Measurements from ENCODE around the gene CFAP61.
A peak's percentile ranks its signal among the peaks of the same experiment; 100 is the strongest.

The CFAP61 gene

DNA sequence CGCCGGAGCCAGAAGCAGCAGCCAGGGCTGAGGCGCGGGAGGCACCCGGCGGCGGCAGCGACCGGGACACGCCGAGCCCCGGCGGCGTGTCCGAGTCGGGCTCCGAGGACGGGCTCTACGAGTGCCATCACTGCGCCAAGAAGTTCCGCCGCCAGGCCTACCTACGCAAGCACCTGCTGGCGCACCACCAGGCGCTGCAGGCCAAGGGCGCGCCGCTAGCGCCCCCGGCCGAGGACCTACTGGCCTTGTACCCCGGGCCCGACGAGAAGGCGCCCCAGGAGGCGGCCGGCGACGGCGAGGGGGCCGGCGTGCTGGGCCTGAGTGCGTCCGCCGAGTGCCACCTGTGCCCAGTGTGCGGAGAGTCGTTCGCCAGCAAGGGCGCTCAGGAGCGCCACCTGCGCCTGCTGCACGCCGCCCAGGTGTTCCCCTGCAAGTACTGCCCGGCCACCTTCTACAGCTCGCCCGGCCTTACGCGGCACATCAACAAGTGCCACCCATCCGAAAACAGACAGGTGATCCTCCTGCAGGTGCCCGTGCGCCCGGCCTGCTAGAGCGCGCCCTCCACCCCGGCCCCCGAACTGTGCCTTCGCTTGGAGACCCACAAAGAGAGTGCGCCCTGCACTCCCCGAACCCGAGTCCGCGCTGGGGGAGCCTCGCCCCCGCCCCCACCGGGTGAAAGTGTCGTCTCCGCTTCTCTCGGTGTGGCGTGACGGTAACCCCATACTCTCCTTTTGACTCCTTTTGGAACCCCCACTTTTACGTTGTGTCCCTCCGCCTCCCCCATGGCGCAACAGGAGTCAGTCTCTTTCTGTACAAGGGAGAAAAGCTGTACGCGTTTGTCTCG is 317.1 kb downstream of the CFAP61 start:
- DNase-seq = peak; percentile 58 to 68

- no peak for DNase-seq
Measured at GRCh38 chr20:20370094-20370575, 317.8 kb downstream of the CFAP61 start.

- no peak for DNase-seq
Measured at GRCh38 chr20:20371083-20371482, 318.8 kb downstream of the CFAP61 start.

DNA sequence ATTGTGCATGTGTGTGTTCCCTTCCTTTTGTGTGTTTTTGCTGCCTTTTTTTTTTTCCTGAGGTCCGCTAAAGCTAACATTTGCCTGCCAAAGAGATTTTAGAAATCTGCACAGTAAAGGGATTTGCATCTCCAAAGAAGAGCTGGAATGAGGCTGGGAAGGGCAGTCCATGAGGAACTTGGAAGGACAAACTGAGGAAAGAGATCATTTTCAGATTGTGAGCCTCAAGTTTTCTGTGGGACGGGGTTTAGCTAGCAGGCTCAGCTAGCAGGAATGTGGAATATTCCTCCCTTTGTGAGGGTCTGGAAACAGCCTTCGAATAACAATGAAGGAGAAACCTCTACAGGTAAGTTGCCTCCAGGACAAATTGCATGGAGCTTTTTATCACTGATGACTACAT is 319.3 kb downstream of the CFAP61 start:
- DNase-seq = no peak

DNA sequence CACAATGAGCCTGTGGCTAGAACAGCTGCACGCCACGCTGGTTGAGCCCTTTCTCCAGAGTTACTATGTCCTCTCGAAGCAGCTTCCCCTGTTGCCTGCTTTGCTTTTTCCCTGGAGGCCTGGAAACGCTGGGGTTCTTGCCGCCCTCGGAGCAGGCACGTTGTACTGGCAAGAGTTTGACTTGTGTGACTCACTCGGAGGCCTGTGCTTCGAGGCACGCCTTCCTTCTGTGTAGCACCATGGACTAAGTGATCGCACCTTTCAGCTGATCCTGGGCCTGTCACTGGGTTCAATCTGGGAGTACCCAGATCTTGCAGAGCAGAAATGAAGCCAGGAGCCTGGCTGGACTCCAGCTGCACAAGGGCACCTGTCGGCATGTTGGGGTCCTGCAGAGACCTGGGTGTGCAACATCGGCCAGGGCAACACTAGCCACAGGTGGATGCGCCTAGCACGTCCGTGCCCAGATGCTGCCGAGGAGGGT is 320.8 kb downstream of the CFAP61 start:
- no peak for DNase-seq

GRCh38 chr20:20375862-20376261 is 323.5 kb downstream of the CFAP61 start:
- no peak for DNase-seq

DNA sequence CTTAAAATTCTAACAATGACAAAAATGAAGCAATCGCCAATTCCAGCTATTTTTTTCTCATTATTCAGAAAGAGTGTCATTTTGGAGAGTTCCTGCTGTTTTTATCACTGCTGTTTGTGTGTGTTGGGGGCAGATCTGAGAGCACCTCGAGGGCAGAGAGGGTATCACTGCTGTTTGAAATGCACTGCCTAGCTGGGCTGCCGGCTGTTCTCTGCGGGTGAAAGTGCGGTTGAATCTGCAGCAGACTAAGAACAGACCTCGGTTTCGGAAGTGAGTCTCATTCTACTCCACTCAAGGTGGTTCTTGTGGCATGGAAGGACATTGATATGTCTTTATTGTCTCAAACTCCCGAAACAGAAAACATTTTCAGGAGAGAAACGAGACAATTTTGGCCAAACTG is 333.9 kb downstream of the CFAP61 start:
- DNase-seq = no peak

- DNase-seq = no peak
Measured at GRCh38 chr20:20390393-20390792, 338.1 kb downstream of the CFAP61 start.

- no peak for DNase-seq
Measured at GRCh38 chr20:20391115-20391514, 338.8 kb downstream of the CFAP61 start.

DNA sequence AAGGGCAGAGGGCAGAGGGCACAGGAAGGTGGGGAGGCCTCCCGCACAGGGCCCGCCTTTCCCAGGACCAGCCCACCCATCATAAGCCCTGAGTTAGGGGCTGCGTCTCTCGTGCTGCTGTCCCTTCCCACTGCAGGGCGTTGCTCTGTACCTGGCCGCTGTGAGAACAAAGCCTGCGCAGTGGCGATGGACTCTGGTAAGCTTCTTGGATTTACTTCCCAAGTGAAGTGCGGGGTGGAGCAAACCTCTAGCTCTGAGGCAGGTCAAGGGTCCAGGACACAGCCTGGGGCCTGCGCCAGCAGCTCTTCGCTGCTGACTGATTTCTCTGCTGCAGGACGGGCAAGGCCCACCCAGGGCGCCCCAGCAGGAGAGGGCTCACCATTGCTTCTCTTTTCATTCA is 339.4 kb downstream of the CFAP61 start:
- no peak for DNase-seq

- no peak for DNase-seq
Measured at GRCh38 chr20:20393207-20394120, 341.1 kb downstream of the CFAP61 start.

DNA sequence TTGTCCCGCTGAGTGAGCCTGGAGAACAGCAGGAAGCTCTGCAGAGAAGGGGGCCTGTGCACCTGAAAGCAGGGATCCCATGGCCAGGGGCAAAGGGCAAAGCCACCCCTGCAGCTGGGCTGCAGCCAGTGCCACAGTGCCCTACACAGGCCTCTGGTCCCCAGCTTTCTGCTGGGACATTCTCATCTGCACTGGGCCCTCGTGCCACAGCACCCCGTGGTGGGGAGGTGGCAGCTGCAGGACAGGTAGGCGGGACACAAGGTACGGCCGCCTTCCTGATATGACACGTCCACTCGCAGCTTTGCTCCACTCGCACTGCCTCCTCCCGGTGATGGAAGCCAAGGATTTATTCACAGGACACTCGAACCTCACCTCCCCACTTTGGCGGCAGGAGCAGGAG is 342.8 kb downstream of the CFAP61 start:
- no peak for DNase-seq

GRCh38 chr20:20395903-20396568 is 343.7 kb downstream of the CFAP61 start:
- no peak for DNase-seq

- DNase-seq = no peak
Measured at GRCh38 chr20:20396794-20397193, 344.5 kb downstream of the CFAP61 start.

- no peak for DNase-seq
Measured at GRCh38 chr20:20398123-20398522, 345.8 kb downstream of the CFAP61 start.

DNA sequence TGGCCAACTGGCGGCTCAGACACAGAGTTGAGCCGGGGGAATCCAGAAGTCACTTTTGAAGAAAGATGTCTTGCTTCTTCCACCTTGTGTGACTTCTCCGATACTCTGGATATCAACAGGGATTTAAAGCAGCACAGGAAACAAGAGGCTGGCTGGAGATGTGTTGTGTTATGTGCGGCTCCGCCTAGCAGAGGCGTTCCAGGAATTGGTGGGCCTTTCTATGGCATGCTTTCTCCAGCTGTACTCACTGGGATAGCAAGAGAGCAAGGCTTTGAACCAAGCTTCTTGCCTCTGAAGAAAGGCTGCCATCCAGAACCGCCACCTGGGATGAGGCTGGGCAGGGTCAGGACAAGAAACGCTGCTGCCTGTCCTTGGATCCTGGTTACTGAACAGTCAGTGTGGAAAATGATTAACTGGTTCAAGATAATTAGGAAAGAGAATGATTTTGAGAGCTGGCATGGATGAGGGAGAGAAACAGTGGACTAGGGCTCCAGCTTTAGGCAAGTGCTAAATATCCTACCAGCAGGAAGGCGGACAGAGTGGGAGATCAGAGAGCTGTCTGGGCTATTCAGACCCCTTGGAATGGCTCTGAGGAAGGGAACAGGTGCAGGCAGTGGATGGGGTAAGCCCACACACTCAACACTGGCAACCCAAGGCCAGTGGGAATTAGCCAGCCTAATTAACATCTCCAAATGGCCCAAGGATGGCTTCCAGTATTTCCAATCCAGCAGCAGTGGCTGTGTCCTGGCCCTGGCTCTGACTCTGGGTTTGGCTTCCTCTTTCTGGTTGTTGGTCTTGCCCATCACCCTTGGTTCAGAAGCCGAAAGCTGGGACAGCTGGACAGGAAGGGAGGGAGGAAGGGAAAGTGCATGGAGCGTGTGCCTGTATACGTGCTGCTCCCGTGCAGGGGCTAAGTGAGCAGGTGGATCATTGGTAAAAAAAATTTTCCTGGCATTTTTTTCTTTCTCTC is 347.5 kb downstream of the CFAP61 start:
- DNase-seq = no peak

DNA sequence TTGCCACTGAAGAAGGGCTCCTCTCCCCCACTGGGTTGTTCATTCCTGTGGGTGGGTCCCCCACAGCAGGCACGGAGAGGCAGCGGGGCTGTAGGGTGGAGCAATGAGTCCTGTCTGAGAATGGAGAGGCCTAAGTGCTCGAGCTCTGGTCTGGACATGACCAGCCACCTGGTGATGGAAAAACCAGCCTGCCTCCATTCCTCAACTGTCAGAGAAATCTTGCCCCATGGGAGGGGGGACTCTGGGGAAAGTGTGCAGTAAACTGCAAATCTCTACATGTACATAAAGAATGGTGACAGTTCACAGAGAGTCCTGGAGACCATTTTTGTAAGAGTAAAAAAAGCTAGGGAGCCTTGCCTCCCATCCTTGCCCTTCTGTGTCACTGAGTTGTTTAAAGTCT is 349.7 kb downstream of the CFAP61 start:
- no peak for DNase-seq

GRCh38 chr20:20404633-20405032 is 352.3 kb downstream of the CFAP61 start:
- no peak for DNase-seq

DNA sequence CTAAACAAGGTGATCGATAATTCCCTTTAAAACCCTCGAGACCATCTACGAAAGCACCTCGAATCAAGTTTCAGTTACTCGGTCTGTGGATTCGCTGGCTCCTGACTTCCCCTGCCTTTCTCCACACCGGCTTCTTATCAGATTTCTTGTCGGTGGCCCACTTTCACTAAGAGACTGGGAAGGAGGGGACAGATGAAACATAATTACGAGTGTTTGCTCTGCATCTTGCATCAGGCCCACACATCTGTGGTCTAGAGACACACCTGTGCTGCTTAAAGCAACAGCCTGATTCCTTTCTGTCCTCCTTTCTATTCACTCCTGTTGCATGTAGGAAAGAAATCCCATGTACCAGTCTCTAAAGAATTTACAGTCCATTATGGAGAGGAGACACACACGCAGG is 353.3 kb downstream of the CFAP61 start:
- no peak for DNase-seq

DNA sequence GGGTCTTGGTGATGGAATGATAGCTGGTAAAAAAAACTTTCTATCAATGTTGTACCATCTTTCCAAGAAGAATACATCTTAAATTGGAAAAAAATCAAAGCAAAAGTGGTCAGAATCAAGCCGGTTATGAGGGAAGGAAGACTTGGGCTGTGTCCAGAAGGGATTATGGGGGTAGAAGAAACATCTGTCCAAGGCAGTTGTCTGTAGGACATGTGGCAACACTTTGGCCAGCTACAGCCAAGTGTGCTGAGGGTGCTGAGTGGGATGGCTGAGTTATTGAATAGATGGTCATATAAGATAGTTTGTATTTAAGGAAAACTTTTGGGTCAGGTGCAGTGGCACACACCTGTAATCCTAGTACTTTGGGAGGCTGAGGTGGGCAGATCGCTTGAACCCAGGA is 354.0 kb downstream of the CFAP61 start:
- DNase-seq = no peak

- DNase-seq = no peak
Measured at GRCh38 chr20:20407891-20408805, 355.8 kb downstream of the CFAP61 start.
